ENCODE results near the gene ARF3.
"Not testable (repeated sequence)": the region's sequence is repeated elsewhere in the genome, so short reads cannot be mapped to it uniquely, and the experiment has no call there.

Gene ARF3

DNA sequence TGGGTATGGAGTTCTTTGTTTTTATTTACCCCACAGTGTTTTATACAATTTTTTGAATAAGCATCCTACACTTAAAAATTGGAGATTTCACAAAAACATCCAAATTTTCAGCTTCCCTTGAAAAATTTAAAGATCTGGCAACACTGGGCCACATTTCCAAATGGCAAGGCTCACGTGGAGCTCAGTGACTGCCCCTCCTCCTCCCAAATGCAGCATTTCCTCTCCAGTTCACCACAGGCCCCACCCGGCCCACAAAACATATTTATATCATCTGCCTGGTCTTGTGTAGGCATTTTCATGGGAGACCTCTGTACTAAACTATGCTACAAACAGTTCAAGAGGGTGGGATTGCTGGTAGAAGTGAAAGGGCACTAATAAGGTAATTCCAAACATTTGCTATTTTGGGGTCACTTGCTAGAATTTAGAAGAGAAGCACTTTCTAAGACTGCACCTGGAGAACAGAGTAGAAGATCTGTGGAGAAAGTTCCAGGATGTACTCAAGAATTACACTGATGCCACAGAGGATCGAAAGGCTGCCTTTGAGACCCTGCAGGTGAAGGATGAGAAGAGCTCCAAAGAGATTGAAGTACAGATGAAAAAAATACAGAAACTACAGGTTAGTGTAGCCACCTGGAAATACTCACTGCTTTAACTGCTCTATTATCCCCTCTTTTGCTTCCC, 39.3 kb downstream of the ARF3 start:
- Histone ChIP-seq H3K27me3 (no peaks in the 10 kb centered on the region), H3K4me1 (no peaks in the 10 kb centered on the region), H3K9me3 (no peaks in the 10 kb centered on the region), H3K36me3 (no peaks in the 10 kb centered on the region), H3K4me3 (ENCODE audit: low read depth, low read length) (no peak overlapping the region)
- DNase-seq = no peak
- TF ChIP-seq, protein P1, sequence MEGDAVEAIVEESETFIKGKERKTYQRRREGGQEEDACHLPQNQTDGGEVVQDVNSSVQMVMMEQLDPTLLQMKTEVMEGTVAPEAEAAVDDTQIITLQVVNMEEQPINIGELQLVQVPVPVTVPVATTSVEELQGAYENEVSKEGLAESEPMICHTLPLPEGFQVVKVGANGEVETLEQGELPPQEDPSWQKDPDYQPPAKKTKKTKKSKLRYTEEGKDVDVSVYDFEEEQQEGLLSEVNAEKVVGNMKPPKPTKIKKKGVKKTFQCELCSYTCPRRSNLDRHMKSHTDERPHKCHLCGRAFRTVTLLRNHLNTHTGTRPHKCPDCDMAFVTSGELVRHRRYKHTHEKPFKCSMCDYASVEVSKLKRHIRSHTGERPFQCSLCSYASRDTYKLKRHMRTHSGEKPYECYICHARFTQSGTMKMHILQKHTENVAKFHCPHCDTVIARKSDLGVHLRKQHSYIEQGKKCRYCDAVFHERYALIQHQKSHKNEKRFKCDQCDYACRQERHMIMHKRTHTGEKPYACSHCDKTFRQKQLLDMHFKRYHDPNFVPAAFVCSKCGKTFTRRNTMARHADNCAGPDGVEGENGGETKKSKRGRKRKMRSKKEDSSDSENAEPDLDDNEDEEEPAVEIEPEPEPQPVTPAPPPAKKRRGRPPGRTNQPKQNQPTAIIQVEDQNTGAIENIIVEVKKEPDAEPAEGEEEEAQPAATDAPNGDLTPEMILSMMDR (IDR thresholded peaks at IDR 0.05; ENCODE audit: low read depth, low read length) = no peak

DNA sequence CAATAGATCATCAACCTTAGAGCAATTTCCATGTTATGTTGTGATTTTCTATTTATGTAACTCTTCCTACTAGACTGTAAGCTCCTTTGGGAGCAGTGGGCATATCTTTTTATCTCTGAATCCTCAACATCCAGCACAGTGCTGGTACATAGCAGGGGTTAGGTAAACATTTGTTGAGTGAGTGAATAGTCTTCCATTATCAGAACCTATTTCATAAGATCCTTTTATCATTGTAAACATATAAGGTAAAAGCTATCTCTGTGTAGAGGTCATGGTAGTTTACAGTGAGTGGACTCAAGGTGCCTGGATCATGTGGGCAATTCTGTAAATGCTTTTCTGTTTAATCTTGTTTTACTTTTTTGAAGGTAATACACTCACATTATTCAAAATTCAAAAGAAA, 47.1 kb downstream of the ARF3 start:
- no peak for DNase-seq
- no peaks in the 10 kb centered on the region for H3K4me1 ChIP-seq
- H3K36me3 ChIP-seq = no peaks in the 10 kb centered on the region
- TF ChIP-seq, protein P1 (IDR thresholded peaks at IDR 0.05; ENCODE audit: low read depth, low read length) = no peak
- peaks cover 21% of the 10 kb centered on the region for H3K27me3 ChIP-seq
- no peaks in the 10 kb centered on the region for H3K9me3 ChIP-seq
- no peak overlapping the region for H3K4me3 ChIP-seq (ENCODE audit: low read depth, low read length)

DNA sequence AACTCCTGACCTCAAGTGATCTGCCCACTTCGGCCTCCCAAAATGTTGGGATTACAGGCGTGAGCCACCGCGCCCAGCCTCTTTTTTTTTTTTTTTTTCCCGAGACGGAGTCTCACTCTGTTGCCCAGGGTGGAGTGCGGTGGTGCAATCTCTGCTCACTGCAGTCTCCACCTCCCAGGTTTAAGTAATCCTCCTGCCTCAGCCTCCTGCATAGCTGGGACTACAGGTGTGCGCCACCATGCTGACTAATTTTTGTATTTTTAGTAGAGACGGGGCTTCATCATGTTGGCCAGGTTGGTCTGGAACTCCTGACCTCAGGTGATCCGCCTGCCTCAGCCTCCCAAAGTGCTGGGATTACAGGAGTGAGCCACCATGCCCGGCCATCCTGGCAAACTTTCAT, 47.6 kb downstream of the ARF3 start:
- H3K4me1 ChIP-seq; H3K4me3 ChIP-seq (ENCODE audit: low read depth, low read length); H3K9me3 ChIP-seq; H3K36me3 ChIP-seq; DNase-seq: not testable (repeated sequence)
- peaks cover 21% of the 10 kb centered on the region for H3K27me3 ChIP-seq

DNA sequence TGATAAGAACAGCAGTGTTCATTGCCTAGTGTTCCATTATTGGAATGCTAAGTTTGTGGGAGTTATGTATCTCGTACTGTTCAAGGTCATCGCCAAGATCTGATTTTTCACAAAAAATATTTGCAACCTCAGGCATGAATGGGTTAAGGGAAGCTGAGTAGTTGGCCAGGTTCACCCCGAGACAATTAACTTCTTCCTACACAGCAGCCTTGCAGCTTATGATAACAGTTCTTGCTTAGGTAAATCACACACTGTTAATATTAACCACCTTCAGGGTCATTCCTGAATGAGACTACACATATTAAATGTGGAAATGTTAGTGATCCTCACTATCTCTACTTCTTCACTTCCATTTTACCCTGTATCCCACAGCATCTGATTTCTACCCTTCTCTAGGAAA, 50.0 kb downstream of the ARF3 start:
- H3K4me1 ChIP-seq = no peaks in the 10 kb centered on the region
- peaks cover 21% of the 10 kb centered on the region for H3K27me3 ChIP-seq
- H3K36me3 ChIP-seq = no peaks in the 10 kb centered on the region
- no peak overlapping the region for H3K4me3 ChIP-seq (ENCODE audit: low read depth, low read length)
- DNase-seq = no peak
- H3K9me3 ChIP-seq = no peaks in the 10 kb centered on the region
- TF ChIP-seq, protein P1 (IDR thresholded peaks at IDR 0.05; ENCODE audit: low read depth, low read length) = no peak

DNA sequence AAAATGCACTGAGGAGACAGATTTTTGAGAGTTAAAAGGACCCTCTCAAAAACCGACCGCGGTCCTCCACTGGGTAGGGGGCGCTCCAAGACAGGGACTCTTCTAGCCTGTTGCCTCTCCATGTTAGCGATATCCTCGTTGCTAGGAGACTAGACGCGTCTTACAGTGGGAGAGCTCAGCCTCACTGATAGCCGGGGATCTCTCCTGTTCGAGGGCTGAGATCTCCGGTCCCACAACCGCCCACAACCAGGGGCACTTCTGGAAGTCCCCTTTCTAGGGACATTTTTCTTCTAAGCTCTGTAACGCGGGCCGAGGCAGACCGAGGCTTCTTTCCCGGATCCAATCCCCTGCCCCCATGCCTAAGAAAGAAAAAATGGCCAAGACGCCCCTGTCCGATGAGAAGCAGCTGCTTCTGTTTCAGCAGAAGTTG, 53.3 kb downstream of the ARF3 start:
- Histone ChIP-seq H3K4me3 (ENCODE audit: low read depth, low read length) (peak overlapping the region; percentile 58), H3K4me1 (no peaks in the 10 kb centered on the region), H3K9me3 (no peaks in the 10 kb centered on the region), H3K36me3 (no peaks in the 10 kb centered on the region), H3K27me3 (peaks cover 21% of the 10 kb centered on the region)
- peak; percentile 92 for DNase-seq
- TF ChIP-seq, protein P1 (IDR thresholded peaks at IDR 0.05; ENCODE audit: low read depth, low read length) = peak; percentile 90

DNA sequence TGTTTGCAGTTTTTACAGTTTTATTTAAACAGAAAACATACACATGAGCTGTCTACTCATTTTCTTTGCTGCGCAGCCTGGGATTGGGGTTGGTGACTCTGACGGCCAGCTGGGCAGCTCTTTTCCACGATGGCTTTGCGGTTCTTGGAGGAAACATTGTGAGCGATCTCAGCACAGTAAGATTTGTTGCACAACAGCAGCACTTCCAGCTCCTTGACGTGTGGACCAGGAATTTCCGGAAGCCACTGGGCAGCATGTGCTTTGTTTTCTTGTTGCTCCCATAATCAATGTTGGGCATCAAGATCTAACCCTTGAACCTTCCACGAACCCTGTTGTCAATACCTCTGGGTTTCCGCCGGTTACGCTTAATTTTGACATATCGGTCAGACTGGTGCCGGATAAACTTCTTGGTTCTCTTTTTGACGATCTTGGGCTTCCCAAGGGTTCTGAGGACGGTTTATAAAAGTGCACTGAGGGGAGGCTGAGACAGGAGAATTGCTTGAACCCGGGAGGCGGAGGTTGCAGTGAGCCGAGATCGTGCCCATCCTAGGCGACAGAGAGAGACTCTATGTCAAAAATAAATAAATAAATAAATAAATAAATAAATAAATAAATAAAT, 53.8 kb downstream of the ARF3 start:
- TF ChIP-seq, protein P1 (IDR thresholded peaks at IDR 0.05; ENCODE audit: low read depth, low read length) = no peak

More for the DNA sequence above, 53.8 kb downstream of the ARF3 start:
- H3K4me3 ChIP-seq (ENCODE audit: low read depth, low read length) = no peak overlapping the region
- H3K36me3 ChIP-seq = no peaks in the 10 kb centered on the region
- DNase-seq = no peak
- no peaks in the 10 kb centered on the region for H3K4me1 ChIP-seq
- H3K9me3 ChIP-seq = no peaks in the 10 kb centered on the region
- peaks cover 21% of the 10 kb centered on the region for H3K27me3 ChIP-seq

Data from BE2C (cell line).